Neural cell (in vitro differentiated cells): Measurements from ENCODE around the gene FYB1. TPM values are rescaled to one million over a fixed set of nuclear protein-coding genes. Genes with fewer than 3 reads are reported as not detected.

Experiments used
- H2AFZ ChIP-seq: fragments of 200-600, 300-800 bp; sonication (generic), shearing (Covaris generic); 2 replicates; pipeline ENCODE4 v1.6.0; 2014; ENCODE audit warnings: low read depth, mild to moderate bottlenecking, antibody characterized with exemption, low read length, moderate library complexity
- H3F3A ChIP-seq: fragments of 200-600 bp; shearing (Covaris generic); 2 replicates; pipeline ENCODE4 v1.6.1; 2016; ENCODE audit warnings: mild to moderate bottlenecking, moderate library complexity, mixed read lengths, antibody characterized with exemption, low read length; ENCODE audit not compliant: insufficient read depth, poor library complexity, severe bottlenecking
- H3K27ac ChIP-seq: fragments of 200-600, 300-800 bp; sonication (generic), shearing (Covaris generic); 2 replicates; pipeline ENCODE4 v1.5.1; 2014; ENCODE audit warnings: mild to moderate bottlenecking, low read length, moderate library complexity
- H3K27me3 ChIP-seq: fragments of 300-800, 200-600 bp; sonication (generic), shearing (Covaris generic); 2 replicates; pipeline ENCODE4 v1.6.0; 2014; ENCODE audit warnings: mild to moderate bottlenecking, low read depth, low read length, moderate library complexity; ENCODE audit not compliant: insufficient read depth
- H3K36me3 ChIP-seq: fragments of 300-800, 200-600 bp; sonication (generic), shearing (Covaris generic); 2 replicates; pipeline ENCODE4 v1.5.1; 2014; ENCODE audit warnings: mild to moderate bottlenecking, antibody characterized with exemption, low read length, moderate library complexity; ENCODE audit not compliant: insufficient read depth
- H3K4me2 ChIP-seq: fragments of 300-800, 200-600 bp; sonication (generic), shearing (Covaris generic); 2 replicates; pipeline ENCODE4 v1.6.0; 2014; ENCODE audit warnings: mild to moderate bottlenecking, low read length
- H3K4me3 ChIP-seq: fragments of 300-800, 200-600 bp; sonication (generic), shearing (Covaris generic); 2 replicates; pipeline ENCODE4 v1.5.1; 2014; ENCODE audit warnings: mild to moderate bottlenecking, low read length, moderate library complexity
- H3K79me2 ChIP-seq: fragments of 200-600 bp; shearing (Covaris generic); replicated peaks from 2 replicates; pipeline ENCODE4 v1.6.0; 2014; ENCODE audit warnings: mild to moderate bottlenecking, low read length, moderate library complexity; ENCODE audit not compliant: insufficient read depth
- H3K9ac ChIP-seq: fragments of 300-800, 200-600 bp; sonication (generic), shearing (Covaris generic); 2 replicates; pipeline ENCODE4 v1.6.1; 2016; ENCODE audit warnings: mild to moderate bottlenecking, low read length, mixed read lengths
- H3K9me2 ChIP-seq: fragments of 200-600 bp; shearing (Covaris generic); 2 replicates; pipeline ENCODE4 v1.6.1; 2016; ENCODE audit warnings: mild to moderate bottlenecking, low read length, mixed read lengths; ENCODE audit not compliant: insufficient read depth
- H3K9me3 ChIP-seq: fragments of 200-600, 300-800 bp; sonication (generic), shearing (Covaris generic); 2 replicates; pipeline ENCODE4 v1.6.1; 2016; ENCODE audit warnings: mild to moderate bottlenecking, mixed run types, low read length, moderate library complexity, mixed read lengths
- H4K20me1 ChIP-seq: fragments of 200-600 bp; shearing (Covaris generic); 2 replicates; pipeline ENCODE4 v1.6.1; 2016; ENCODE audit warnings: mild to moderate bottlenecking, mixed run types; ENCODE audit not compliant: insufficient read depth
- EP300 ChIP-seq: fragments of 450-650 bp; conservative IDR thresholded peaks from 2 replicates; pipeline ENCODE4 v1.6.1; 2014; ENCODE audit warnings: antibody characterized with exemption, mild to moderate bottlenecking, moderate library complexity; ENCODE audit not compliant: poor library complexity, severe bottlenecking
- EZH2 ChIP-seq: fragments of 200-600, 300-800 bp; shearing (Covaris generic), sonication (generic); IDR thresholded peaks from 2 replicates; pipeline ENCODE4 v1.6.1; 2014; ENCODE audit warnings: antibody characterized with exemption, low read length, borderline replicate concordance, mild to moderate bottlenecking; ENCODE audit not compliant: insufficient read depth, poor library complexity, severe bottlenecking
- MXI1 ChIP-seq: fragments of 450-650 bp; conservative IDR thresholded peaks from 2 replicates; pipeline ENCODE4 v1.6.1; 2014; ENCODE audit warnings: antibody characterized with exemption, mild to moderate bottlenecking; ENCODE audit not compliant: poor library complexity, severe bottlenecking
- POLR2AphosphoS5 ChIP-seq: IDR thresholded peaks from 2 replicates; pipeline ENCODE4 v1.6.1; 2012
- RAD21 ChIP-seq: fragments of 450-650 bp; conservative IDR thresholded peaks from 2 replicates; pipeline ENCODE4 v1.6.1; 2014; ENCODE audit warnings: antibody characterized with exemption, mild to moderate bottlenecking, moderate library complexity
- SMC3 ChIP-seq: fragments of 450-650 bp; conservative IDR thresholded peaks from 2 replicates; pipeline ENCODE4 v1.6.1; 2014; ENCODE audit warnings: antibody characterized with exemption, mild to moderate bottlenecking, moderate library complexity; ENCODE audit not compliant: poor library complexity
- TAF1 ChIP-seq: IDR thresholded peaks from 2 replicates; pipeline ENCODE4 v1.6.1; 2012; ENCODE audit warnings: low read depth
- polyA plus RNA-seq: library from polyadenylated mRNA; depleted of rRNA; stranded (reverse); fragments of >200 nt; gene quantifications from 2 replicates; pipeline ENCODE4 v1.2.3, GENCODE V29; 2014
- TF ChIP-seq, protein P1 (sequence below): fragments of 450-650 bp; IDR thresholded peaks from 2 replicates; pipeline ENCODE4 v1.5.1; 2014; ENCODE audit warnings: antibody characterized with exemption, mild to moderate bottlenecking, moderate library complexity; ENCODE audit not compliant: poor library complexity, severe bottlenecking
- TF ChIP-seq, protein P2 (sequence below): IDR thresholded peaks from 2 replicates; pipeline ENCODE4 v1.6.1; 2012; ENCODE audit warnings: borderline replicate concordance

Gene FYB1
- polyA plus RNA-seq, 1 donor from 2014 or later: not detected

DNA sequence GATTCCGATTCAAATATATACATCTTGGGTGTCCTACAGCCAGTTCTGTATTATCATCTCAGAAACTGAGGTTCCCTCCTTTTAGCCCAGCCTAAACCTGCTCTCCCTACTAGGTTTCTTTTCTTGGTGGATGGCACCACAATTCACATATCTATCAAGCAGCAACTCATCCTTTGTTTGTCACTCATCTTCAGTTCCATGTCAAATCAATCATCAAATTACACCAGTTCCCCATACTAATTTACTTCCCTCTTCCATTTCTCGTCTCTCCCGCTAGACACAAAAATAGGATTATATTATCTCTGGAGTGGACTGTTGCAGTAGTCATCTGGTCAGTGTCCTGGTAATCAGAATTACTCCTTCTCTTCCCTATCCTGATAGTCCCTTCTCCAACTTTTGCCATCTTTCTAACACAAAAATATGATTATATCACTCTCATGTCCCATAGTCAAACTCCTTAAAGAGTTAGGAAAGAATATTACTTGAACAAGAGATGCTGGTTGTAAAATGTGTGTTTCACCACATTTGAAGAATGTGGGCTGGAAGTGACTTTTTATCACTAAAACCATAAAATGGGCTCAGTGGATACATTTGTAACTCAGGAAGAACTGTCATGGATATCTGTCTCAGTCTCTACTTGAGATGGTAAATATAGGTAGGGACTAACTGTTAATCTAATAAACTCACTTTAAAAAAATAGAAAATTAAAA lies 76.1 kb downstream of the FYB1 start:
- H3K4me2 ChIP-seq: no peak overlapping the region
- H3K36me3 ChIP-seq: no peaks in the 10 kb centered on the region
- H3K4me3 ChIP-seq: no peak overlapping the region
- H3K27ac ChIP-seq: no peak overlapping the region
- no peaks in the 10 kb centered on the region for H3K27me3 ChIP-seq
- H3F3A ChIP-seq: no peaks in the 10 kb centered on the region
- TF ChIP-seq SMC3: no peak
- no peak for TF ChIP-seq POLR2AphosphoS5
- no peak for TF ChIP-seq MXI1
- no peak for TF ChIP-seq RAD21
- TF ChIP-seq TAF1: no peak
- TF ChIP-seq, protein P1, sequence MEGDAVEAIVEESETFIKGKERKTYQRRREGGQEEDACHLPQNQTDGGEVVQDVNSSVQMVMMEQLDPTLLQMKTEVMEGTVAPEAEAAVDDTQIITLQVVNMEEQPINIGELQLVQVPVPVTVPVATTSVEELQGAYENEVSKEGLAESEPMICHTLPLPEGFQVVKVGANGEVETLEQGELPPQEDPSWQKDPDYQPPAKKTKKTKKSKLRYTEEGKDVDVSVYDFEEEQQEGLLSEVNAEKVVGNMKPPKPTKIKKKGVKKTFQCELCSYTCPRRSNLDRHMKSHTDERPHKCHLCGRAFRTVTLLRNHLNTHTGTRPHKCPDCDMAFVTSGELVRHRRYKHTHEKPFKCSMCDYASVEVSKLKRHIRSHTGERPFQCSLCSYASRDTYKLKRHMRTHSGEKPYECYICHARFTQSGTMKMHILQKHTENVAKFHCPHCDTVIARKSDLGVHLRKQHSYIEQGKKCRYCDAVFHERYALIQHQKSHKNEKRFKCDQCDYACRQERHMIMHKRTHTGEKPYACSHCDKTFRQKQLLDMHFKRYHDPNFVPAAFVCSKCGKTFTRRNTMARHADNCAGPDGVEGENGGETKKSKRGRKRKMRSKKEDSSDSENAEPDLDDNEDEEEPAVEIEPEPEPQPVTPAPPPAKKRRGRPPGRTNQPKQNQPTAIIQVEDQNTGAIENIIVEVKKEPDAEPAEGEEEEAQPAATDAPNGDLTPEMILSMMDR: no peak
- H3K9me2 ChIP-seq: no peaks in the 10 kb centered on the region
- no peak overlapping the region for H2AFZ ChIP-seq
- H3K9ac ChIP-seq: no peak overlapping the region
- no peaks in the 10 kb centered on the region for H3K79me2 ChIP-seq
- H3K9me3 ChIP-seq: no peaks in the 10 kb centered on the region
- no peaks in the 10 kb centered on the region for H4K20me1 ChIP-seq

DNA sequence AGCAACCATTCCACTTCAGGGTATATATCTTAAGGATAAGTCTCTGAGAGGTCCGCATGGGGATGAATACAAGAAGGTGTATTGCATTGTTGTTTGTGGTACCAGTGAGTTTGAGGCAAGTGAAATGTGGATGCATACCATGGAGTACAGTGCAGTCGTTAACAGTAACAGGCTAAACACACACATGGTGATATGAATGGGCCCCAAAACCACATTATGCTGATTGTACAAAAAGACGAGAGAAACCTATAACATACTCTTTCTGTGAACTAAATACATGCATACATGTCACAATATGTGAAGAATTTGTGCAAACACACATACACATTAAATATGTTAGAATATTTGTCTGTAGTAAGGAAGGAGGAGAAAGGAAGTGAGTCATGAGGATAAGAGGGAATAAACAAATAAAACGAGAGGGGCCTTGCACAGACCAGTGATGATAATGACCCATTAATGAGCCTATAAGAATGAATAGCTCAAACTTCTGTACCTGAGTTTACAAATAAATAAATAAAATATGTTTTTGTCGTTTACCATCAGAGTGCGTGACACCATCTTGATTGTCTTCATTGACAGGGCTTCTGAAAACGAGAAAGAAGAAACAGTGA lies 78.7 kb downstream of the FYB1 start:
- H3K27ac ChIP-seq: no peak overlapping the region
- no peak overlapping the region for H2AFZ ChIP-seq
- H3K27me3 ChIP-seq: no peaks in the 10 kb centered on the region
- no peak overlapping the region for H3K4me3 ChIP-seq
- H3K79me2 ChIP-seq: no peaks in the 10 kb centered on the region
- no peaks in the 10 kb centered on the region for H3K9me2 ChIP-seq
- H3F3A ChIP-seq: no peaks in the 10 kb centered on the region
- no peak overlapping the region for H3K9ac ChIP-seq
- H4K20me1 ChIP-seq: no peaks in the 10 kb centered on the region
- TF ChIP-seq EP300 (no peak), MXI1 (no peak), EZH2 (no peak), SMC3 (no peak), RAD21 (no peak), POLR2AphosphoS5 (no peak), TAF1 (no peak)
- TF ChIP-seq, protein P2, sequence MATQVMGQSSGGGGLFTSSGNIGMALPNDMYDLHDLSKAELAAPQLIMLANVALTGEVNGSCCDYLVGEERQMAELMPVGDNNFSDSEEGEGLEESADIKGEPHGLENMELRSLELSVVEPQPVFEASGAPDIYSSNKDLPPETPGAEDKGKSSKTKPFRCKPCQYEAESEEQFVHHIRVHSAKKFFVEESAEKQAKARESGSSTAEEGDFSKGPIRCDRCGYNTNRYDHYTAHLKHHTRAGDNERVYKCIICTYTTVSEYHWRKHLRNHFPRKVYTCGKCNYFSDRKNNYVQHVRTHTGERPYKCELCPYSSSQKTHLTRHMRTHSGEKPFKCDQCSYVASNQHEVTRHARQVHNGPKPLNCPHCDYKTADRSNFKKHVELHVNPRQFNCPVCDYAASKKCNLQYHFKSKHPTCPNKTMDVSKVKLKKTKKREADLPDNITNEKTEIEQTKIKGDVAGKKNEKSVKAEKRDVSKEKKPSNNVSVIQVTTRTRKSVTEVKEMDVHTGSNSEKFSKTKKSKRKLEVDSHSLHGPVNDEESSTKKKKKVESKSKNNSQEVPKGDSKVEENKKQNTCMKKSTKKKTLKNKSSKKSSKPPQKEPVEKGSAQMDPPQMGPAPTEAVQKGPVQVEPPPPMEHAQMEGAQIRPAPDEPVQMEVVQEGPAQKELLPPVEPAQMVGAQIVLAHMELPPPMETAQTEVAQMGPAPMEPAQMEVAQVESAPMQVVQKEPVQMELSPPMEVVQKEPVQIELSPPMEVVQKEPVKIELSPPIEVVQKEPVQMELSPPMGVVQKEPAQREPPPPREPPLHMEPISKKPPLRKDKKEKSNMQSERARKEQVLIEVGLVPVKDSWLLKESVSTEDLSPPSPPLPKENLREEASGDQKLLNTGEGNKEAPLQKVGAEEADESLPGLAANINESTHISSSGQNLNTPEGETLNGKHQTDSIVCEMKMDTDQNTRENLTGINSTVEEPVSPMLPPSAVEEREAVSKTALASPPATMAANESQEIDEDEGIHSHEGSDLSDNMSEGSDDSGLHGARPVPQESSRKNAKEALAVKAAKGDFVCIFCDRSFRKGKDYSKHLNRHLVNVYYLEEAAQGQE: no peak
- TF ChIP-seq, protein P1: no peak
- H3K4me2 ChIP-seq: no peak overlapping the region
- H3K36me3 ChIP-seq: no peaks in the 10 kb centered on the region
- no peaks in the 10 kb centered on the region for H3K9me3 ChIP-seq
